ENCODE data around the gene SCUBE2.

DNA sequence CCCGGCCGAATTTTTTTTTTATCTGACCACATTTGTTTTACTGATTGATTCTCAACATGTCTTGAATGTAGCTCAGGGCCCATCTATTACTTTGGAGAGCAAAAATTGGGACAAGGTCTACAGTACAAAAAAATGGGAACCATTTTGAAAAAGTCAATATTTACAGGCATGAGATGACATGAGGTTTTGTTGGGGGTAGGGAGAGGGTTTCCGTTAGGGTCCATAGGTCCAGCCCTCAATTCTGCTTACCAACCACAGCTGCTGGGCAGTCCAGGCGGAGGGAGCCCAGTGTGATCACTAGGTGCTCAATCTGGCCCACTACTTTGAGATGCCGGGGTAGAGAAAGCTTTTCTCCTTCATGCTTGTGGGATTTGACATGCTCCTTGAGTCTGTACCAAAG lies 105.9 kb downstream of the SCUBE2 start:
- TF ChIP-seq, protein P1, sequence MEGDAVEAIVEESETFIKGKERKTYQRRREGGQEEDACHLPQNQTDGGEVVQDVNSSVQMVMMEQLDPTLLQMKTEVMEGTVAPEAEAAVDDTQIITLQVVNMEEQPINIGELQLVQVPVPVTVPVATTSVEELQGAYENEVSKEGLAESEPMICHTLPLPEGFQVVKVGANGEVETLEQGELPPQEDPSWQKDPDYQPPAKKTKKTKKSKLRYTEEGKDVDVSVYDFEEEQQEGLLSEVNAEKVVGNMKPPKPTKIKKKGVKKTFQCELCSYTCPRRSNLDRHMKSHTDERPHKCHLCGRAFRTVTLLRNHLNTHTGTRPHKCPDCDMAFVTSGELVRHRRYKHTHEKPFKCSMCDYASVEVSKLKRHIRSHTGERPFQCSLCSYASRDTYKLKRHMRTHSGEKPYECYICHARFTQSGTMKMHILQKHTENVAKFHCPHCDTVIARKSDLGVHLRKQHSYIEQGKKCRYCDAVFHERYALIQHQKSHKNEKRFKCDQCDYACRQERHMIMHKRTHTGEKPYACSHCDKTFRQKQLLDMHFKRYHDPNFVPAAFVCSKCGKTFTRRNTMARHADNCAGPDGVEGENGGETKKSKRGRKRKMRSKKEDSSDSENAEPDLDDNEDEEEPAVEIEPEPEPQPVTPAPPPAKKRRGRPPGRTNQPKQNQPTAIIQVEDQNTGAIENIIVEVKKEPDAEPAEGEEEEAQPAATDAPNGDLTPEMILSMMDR (conservative IDR thresholded peaks at IDR 0.05; ENCODE audit: low read depth, low read length), result no peak
- TF ChIP-seq EZH2 (IDR thresholded peaks at IDR 0.05; ENCODE audit: low read length, unreplicated experiment) (no peak), EZH2phosphoT487 (IDR thresholded peaks at IDR 0.05; ENCODE audit: borderline replicate concordance, low read length) (no peak)

Measured in PC-3 (cell line).